ENCODE results near the gene PALMD.

Gene PALMD

DNA sequence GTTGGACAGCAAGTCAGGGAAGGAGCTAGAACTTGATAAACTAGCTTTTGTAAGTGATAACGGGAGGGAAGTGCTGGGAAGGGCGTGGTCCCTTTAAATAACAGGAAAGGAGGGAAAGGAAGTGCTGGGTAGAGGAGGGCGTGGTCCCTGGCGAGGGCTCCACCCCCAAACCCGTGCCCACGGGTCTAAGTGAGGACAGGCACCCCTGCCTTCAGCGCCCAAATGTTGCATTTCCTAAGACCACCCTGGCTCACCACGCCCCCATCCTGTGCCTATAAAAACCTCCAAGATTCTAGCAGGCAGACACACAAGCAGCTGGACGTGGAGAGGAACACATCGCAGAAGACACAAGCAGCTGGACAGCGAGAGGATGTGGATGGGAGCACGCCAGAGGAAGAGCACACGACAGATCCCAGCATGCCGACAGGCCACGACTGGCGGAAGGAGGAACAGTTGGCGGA lies 58.5 kb downstream of the PALMD start:
- no peak for DNase-seq

DNA sequence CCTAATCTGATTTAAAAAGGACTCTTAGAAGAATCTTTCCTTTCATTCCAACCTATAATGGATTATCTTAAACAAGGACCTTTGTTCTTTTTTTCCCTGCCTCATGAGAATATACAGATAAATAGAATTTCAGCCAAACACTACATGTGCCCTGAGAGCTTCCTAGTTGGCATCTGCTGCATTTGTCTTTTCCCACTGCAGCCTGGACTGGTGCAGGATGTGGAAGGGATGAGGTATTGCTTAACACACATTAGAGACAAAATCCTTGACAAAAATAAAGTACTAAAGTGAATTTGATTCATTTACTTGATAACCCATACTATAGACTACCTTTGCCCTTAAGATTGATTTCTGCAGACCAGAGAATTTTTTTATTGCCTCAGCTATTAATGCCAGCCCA lies 59.5 kb downstream of the PALMD start:
- DNase-seq = no peak

DNA sequence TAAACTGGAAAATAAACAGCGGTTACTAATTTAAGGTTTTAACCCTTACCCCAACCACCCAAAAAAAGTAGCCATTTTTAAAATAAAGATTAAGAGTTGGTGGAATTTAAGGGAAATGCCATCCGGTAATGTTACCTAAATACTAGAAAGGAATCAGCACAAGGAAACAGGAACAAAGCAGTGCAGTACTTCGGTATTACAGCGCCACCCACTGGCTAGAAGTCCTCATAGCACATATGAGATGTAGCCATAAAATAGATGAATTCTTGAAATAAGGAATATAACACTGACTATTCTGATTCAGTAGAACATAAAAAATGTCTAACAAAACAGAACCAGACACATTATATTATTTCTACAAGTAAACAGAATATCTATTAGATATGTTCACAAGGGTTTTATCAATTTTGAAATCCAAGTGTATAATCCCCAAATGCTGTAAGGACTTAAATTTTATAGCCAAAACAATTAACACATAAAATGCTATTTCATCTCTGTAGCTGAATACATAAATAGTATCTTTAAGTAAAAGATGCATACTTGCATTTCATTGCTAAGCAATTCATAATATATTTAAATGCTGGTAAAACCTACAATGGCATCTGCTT lies 61.7 kb downstream of the PALMD start:
- peak; percentile 14 for DNase-seq

DNA sequence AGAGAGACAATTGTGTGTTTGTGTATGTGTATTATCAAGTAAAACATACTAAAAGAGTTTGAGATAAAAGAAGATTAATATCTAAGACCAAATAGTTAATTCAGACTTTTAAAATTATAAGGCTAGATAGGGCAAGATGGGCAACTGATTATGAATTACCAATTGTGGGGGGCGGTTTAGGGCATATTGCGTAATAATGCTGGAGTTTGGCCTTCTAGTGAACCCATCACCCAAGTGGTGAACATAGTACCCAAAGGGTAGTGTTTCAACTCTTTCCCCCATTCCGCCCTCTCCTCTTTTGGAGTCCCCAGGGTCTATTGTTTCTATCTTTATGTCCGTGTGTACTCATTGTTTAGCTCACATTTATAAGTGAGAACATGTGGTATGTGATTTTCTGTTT lies 65.1 kb downstream of the PALMD start:
- no peak for DNase-seq

DNA sequence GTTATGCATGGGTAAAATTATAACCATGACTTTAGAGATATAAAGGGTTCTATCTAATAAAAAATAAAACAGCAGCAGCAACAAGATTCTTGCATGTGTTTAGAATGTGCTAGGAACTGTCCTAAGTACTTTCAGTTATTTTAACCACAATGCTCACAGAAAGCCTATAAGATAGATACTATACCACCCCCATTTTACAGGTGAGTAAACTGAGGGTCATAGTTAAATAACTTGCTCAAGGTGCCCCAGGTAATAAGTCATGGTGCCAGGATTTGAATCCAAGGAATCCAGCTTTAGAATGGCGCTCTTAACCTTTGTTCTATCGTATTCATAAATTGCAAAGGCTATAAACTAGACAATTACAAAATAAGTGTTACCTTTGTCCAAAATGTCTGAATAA lies 67.1 kb downstream of the PALMD start:
- DNase-seq = no peak

DNA sequence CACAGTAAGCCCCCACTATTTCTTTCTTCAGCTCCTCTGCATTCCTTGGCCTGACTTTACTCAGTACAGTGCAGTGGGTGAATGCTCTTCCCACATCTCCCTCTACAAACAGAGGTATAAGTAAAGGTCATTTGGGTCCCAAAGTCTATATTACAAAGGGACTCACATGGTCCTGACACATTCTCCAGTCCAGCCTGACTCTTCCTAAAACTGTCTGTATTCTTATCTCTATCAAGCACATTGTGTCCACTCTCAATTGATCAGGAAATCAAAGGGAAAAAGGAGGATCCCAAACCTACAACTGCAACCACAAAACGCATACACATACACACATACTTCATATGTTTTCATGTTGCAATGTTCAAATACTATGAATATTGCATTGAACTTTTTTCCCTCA lies 71.1 kb downstream of the PALMD start:
- DNase-seq = no peak

DNA sequence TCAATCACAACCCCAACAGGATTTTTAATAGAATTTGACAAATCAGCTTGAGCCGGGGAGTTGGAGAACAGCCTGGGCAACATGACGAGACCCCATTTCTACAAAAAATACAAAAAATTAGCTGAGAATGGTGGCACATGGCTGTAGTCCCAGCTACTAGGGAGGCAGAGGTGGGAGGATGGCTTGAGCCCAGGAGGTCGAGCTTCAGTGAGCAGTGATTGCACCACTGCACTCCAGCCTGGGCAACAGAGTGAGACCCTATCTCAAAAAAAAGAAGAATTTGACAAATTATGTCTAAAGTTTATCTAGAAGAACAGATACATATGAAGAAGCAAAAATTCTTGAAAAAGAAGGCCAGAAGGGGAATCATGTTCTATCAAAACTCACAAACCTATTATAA lies 77.3 kb downstream of the PALMD start:
- DNase-seq = no peak

DNA sequence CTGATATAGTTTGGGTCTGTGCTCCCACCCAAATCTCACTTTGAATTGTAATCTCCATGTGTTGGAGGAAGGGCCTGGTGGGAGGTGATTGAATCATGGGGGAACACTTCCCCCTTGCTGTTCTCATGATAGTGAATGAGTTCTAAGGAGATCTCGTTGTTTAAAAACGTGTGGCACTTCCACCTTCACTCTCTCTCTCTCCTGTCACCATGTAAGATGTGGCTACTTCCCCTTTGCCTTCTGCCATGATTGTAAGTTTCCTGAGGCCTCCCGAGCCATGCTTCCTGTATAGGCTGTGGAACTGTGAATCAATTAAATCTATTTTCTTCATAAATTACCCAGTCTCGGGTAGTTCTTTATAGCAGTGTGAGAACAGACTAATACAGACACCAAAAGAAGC lies 80.1 kb downstream of the PALMD start:
- no peak for DNase-seq

DNA sequence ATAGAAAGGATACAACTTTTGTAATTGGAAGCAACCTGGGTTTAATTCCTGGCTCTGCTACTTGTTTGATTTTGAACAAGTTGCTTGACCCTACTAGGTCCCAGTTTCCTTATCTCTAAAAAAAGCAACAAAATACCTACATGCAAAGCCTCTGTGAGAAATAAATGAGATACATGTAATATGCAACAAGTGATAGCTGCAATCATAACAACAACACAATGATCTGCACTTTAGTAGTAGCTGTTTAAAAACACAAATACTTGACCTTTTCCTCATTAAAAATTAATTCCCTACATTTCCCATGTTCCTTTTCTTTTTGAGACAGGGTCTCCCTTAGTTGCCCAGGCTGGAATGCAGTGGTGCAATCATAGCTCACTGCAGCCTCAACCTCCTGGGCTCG lies 80.5 kb downstream of the PALMD start:
- DNase-seq = no peak

DNA sequence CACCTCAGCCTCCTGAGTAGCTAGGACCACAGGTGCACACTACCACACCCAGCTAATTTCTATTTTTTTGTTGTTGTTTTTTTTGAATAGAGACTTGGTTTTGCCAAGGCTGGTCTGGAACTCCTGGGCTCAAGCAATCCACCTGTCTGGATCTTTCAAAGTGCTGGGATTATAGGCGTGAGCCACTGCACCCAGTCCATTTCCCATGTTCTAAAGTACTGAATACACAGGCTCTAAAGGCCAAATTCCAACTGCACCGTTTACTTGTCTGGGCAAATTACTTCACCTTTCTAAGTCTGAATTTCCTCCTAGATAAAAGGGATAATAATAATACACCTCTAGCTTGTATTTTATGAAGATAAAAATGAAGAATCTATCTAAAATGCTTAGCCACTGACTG lies 80.9 kb downstream of the PALMD start:
- DNase-seq = no peak

DNA sequence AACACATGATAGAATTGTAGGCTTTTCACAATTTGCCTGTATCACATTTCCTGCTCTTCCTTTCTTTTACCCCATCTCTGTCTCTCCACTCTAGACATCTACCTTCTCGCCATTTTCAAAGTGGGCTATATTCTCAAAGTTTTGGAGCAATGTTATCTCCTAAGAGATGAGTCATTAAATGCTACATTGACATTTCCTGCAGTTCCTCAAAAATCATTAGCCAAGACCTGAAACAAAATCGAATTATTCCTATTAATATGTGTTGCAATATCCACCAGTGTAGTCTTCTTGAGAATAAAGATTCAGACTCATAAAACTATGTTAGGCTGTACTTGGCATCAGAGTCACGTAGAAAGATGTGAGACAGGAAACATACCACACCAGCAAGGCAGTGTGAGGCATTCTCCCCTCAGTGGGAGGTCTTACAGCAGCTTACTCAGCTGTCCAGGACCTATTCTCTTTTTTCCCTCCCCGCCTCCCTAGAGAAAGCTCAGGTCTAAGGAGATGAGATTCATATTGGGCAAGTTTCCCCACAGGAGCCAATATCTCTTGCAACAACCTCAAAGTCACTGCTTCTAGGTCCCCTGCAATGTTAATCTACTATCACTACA lies 81.8 kb downstream of the PALMD start:
- no peak for DNase-seq

DNA sequence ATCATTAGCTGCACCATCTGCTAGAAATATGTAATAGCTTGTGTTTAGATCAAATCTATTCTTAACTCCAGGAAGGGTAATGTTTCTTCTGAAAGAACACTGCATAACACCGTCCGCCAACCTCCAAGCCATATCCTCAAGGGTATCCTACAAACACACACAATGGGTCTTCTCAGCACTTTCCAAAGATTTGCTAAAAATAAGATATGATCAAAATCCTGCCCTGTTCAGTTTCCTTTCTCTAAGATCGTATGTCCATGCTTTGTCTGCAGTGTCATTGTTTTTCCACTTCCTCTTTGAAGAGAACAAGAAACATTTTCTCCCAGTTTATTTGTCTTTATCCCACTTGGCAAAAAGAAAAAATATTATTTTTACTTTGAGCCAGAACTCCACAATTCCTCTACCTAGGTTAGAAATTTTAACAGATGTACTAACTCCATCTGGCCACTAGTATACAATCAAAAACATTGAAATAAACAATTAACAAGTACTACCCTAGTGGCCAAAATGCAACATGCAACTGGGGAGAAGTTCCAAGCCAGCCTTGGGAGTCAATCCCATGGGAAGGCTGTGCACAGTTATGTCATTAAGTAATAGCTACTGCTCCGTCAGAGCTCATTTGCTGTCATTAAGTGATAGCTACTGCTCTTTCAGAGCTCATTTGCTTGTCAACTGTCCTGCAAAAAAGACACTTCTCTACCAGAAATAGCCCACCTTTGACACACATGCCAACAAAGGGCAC lies 82.8 kb downstream of the PALMD start:
- DNase-seq = no peak

DNA sequence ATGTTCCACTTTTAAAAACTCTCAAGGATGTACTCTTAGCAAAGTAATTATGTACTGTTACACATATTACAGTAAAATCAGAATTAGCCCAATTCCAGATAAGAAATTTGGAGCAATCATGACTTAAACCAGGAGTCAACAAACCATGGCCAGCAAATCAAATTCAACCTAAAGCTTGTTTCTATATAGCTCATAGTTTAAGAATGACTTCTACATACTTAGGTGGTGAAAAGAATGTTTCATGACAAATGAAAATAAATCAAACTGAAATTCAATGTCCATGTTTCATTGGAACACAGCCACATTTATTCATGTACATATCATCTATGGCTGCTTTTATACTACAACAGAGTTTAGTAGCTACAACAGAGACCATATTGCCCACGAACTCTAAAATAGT lies 85.5 kb downstream of the PALMD start:
- no peak for DNase-seq

DNA sequence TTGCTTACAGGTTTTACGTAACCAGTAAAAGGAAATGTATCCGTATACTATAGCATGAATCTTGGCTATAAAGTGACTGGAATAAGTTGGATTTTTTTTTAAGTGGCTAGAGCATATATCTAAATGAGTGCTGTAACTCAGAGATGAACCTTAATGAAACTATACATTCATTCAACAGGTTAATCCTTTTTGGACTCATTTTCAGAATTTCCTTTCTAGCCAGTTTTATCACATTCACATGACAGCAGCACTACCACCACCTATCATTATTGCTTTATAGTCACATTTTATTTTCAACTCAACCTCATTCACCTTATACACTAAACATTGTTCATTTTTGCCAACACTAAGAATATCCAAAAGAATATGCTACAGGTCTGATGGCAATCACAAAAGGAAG lies 89.9 kb downstream of the PALMD start:
- DNase-seq = no peak

DNA sequence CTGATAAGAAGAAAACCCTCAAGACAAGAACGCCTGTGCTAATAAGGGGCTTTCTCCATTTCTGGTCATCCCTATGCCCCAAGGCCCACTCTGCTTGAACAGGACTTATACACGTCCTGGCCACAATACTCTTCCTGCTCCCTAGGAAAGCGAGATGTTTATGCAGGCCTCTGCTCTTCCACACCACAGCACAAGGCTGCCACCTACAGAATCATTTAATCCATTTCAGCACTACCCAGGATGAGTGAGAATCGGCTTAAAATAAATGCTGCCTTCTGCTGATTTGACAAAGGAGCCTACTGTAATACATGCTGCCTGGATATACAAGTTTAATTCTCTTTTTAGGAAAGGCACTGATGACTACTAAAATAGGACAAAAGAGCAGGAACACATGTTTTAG lies 91.1 kb downstream of the PALMD start:
- DNase-seq = peak; percentile 18

DNA sequence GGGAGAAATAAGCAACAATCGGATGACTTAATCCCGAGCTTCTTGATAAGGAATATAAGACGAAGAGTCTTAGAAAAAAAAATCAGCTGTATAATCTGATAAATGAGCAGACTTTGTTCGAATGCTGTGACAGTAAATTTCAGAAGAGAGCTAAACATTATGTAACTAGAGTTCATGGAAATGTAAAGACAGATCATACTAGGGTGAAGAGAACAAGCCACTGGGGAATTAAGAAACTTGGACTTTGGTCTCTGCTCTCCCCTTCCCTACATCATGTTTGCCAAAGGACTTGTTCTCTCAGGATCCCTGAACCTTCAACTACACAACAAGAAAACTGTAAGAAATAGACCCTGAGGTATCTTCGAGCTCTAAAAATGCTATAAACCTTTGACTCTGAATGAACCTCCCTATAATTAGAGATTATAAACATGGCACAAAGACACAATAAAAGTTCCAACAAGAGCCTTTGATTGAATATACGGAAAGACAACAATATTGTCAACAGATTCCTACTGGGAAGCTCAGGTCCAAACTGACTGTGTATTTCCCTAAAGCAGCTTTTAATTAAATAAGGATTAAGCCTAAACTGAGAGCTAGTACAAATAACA lies 93.0 kb downstream of the PALMD start:
- no peak for DNase-seq

DNA sequence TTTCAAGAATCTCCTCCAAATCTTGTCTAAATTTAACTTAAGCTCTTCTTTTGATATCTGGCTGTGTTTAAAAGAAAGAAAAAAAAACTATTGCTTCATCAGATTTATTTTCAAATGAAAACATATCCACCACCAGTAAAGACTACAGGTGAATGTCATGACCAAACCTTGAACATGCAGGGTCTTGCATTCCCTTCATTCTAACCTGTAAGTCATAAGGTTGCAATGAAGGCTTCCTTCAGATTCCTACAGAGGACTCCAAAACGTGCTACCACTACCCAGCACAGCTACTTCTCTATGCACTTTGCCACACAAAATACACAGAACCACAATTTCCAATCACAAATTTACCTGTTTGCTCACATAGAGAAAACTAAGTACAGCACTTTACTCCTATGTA lies 94.2 kb downstream of the PALMD start:
- no peak for DNase-seq

All from GDM1 (cell line).